ENCODE data around the gene CERS6. TPM values are rescaled to one million over a fixed set of nuclear protein-coding genes. Genes with fewer than 3 reads are reported as not detected.

Gene CERS6
- total and polyA plus RNA-seq, 2 of the 8 experiments (the other 6 are each of a cell fraction or from before 2014, with no cell fraction given): 6.8 to 28.2 TPM

GRCh38 chr2:168736649-168737445 is 280.8 kb downstream of the CERS6 start (continued):
- TF ChIP-seq, protein P1, sequence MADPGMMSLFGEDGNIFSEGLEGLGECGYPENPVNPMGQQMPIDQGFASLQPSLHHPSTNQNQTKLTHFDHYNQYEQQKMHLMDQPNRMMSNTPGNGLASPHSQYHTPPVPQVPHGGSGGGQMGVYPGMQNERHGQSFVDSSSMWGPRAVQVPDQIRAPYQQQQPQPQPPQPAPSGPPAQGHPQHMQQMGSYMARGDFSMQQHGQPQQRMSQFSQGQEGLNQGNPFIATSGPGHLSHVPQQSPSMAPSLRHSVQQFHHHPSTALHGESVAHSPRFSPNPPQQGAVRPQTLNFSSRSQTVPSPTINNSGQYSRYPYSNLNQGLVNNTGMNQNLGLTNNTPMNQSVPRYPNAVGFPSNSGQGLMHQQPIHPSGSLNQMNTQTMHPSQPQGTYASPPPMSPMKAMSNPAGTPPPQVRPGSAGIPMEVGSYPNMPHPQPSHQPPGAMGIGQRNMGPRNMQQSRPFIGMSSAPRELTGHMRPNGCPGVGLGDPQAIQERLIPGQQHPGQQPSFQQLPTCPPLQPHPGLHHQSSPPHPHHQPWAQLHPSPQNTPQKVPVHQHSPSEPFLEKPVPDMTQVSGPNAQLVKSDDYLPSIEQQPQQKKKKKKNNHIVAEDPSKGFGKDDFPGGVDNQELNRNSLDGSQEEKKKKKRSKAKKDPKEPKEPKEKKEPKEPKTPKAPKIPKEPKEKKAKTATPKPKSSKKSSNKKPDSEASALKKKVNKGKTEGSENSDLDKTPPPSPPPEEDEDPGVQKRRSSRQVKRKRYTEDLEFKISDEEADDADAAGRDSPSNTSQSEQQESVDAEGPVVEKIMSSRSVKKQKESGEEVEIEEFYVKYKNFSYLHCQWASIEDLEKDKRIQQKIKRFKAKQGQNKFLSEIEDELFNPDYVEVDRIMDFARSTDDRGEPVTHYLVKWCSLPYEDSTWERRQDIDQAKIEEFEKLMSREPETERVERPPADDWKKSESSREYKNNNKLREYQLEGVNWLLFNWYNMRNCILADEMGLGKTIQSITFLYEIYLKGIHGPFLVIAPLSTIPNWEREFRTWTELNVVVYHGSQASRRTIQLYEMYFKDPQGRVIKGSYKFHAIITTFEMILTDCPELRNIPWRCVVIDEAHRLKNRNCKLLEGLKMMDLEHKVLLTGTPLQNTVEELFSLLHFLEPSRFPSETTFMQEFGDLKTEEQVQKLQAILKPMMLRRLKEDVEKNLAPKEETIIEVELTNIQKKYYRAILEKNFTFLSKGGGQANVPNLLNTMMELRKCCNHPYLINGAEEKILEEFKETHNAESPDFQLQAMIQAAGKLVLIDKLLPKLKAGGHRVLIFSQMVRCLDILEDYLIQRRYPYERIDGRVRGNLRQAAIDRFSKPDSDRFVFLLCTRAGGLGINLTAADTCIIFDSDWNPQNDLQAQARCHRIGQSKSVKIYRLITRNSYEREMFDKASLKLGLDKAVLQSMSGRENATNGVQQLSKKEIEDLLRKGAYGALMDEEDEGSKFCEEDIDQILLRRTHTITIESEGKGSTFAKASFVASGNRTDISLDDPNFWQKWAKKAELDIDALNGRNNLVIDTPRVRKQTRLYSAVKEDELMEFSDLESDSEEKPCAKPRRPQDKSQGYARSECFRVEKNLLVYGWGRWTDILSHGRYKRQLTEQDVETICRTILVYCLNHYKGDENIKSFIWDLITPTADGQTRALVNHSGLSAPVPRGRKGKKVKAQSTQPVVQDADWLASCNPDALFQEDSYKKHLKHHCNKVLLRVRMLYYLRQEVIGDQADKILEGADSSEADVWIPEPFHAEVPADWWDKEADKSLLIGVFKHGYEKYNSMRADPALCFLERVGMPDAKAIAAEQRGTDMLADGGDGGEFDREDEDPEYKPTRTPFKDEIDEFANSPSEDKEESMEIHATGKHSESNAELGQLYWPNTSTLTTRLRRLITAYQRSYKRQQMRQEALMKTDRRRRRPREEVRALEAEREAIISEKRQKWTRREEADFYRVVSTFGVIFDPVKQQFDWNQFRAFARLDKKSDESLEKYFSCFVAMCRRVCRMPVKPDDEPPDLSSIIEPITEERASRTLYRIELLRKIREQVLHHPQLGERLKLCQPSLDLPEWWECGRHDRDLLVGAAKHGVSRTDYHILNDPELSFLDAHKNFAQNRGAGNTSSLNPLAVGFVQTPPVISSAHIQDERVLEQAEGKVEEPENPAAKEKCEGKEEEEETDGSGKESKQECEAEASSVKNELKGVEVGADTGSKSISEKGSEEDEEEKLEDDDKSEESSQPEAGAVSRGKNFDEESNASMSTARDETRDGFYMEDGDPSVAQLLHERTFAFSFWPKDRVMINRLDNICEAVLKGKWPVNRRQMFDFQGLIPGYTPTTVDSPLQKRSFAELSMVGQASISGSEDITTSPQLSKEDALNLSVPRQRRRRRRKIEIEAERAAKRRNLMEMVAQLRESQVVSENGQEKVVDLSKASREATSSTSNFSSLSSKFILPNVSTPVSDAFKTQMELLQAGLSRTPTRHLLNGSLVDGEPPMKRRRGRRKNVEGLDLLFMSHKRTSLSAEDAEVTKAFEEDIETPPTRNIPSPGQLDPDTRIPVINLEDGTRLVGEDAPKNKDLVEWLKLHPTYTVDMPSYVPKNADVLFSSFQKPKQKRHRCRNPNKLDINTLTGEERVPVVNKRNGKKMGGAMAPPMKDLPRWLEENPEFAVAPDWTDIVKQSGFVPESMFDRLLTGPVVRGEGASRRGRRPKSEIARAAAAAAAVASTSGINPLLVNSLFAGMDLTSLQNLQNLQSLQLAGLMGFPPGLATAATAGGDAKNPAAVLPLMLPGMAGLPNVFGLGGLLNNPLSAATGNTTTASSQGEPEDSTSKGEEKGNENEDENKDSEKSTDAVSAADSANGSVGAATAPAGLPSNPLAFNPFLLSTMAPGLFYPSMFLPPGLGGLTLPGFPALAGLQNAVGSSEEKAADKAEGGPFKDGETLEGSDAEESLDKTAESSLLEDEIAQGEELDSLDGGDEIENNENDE (IDR thresholded peaks at IDR 0.05; ENCODE audit: insufficient replicate concordance, low read length): no peak
- TF ChIP-seq CBX5 (IDR thresholded peaks at IDR 0.05; ENCODE audit: low read depth, low read length) (no peak), BACH1 (IDR thresholded peaks at IDR 0.05; ENCODE audit: low read length) (no peak), RXRA (IDR thresholded peaks at IDR 0.05; ENCODE audit: insufficient read depth, low read depth, low read length) (no peak), SUZ12 (IDR thresholded peaks at IDR 0.05; ENCODE audit: low read length) (no peak), POU5F1 (IDR thresholded peaks at IDR 0.05; ENCODE audit: low read depth, low read length) (no peak), TCF12 (IDR thresholded peaks at IDR 0.05; ENCODE audit: low read depth, low read length) (no peak), TAF1 (IDR thresholded peaks at IDR 0.05; ENCODE audit: low read depth, low read length) (no peak), EZH2 (IDR thresholded peaks at IDR 0.05; ENCODE audit: low read depth, low read length, severe bottlenecking) (no peak), NRF1 (IDR thresholded peaks at IDR 0.05; ENCODE audit: low read depth, low read length) (no peak)
